ENCODE measurements around the gene THAP11. TPM values are rescaled to one million over a fixed set of nuclear protein-coding genes. Genes with fewer than 3 reads are reported as not detected.
"Not testable (repeated sequence)": the region's sequence is repeated elsewhere in the genome, so short reads cannot be mapped to it uniquely, and the experiment has no call there.

Gene THAP11
- total RNA-seq, 6 experiments from 2014 or later, result 8.9 to 23.9 (median 11.7) TPM

- Histone ChIP-seq H3K9me3 (no peaks in the 10 kb centered on the region), H3K4me1 (peaks cover 0 to 9% (median 3%) of the 10 kb centered on the region in 4 donors), H3K36me3 (peaks cover 0 to 18% (median 5%) of the 10 kb centered on the region in 4 donors), H3K27me3 (no peaks in the 10 kb centered on the region), H3K27ac (no peak overlapping the region), H3K4me3 (no peak overlapping the region)
- intact Hi-C loops (cut with DNase I), result loop anchor here in 1 of 2 donors (10.0 kb wide), 1 partner anchor 96 kb away; no protein-coding TSS in a partner anchor
- TF ChIP-seq CTCF (IDR thresholded peaks at IDR 0.05) (no peak), POLR2A (IDR thresholded peaks at IDR 0.05) (no peak)
- no peak for ATAC-seq
- WGBS (ENCODE audit: insufficient coverage, low coverage, low lambda C conversion rate, missing lambda C conversion rate), result no CpG with 5 or more reads among the region's 4 CpGs
- DNase-seq, result no peak
These were observed 13.5 kb upstream of the THAP11 start for GRCh38 chr16:67828651-67829050.

GRCh38 chr16:67833030-67833414 lies 9.1 kb upstream of the THAP11 start:
- 0% methylated on average over 3 of the region's 3 CpGs for WGBS (ENCODE audit: insufficient coverage, low coverage, low lambda C conversion rate, missing lambda C conversion rate)
- intact Hi-C loops (cut with DNase I), result no loop called here
- H3K27ac ChIP-seq, result peak overlapping the region in 2 of 3 donors; percentile 37 to 57

GRCh38 chr16:67833415-67834241 lies 8.5 kb upstream of the THAP11 start:
- peaks cover 0 to 12% (median 3%) of the 10 kb centered on the region in 4 donors for H3K4me1 ChIP-seq
- DNase-seq (peak; percentile 92 to 94 (median 93)), ATAC-seq (peak; percentile 97 to 100 (median 99))
- H3K9me3 ChIP-seq, result no peaks in the 10 kb centered on the region
- intact Hi-C loops (cut with DNase I), result no loop called here
- H3K27me3 ChIP-seq, result no peaks in the 10 kb centered on the region
- peaks cover 0 to 18% (median 5%) of the 10 kb centered on the region in 4 donors for H3K36me3 ChIP-seq
- TF ChIP-seq POLR2A (IDR thresholded peaks at IDR 0.05), result peak; percentile 68
- TF ChIP-seq CTCF (IDR thresholded peaks at IDR 0.05), result no peak
- peak overlapping the region; percentile 76 to 94 (median 85) for H3K4me3 ChIP-seq
- 3% methylated on average over 12 of the region's 49 CpGs for WGBS (ENCODE audit: insufficient coverage, low coverage, low lambda C conversion rate, missing lambda C conversion rate)
- H3K27ac ChIP-seq, result peak overlapping the region in 2 of 3 donors; percentile 37 to 57

More at GRCh38 chr16:67833030-67833414, 9.1 kb upstream of the THAP11 start:
- H3K36me3 ChIP-seq, result peaks cover 0 to 18% (median 5%) of the 10 kb centered on the region in 4 donors
- H3K4me1 ChIP-seq, result peaks cover 0 to 12% (median 3%) of the 10 kb centered on the region in 4 donors
- no peaks in the 10 kb centered on the region for H3K27me3 ChIP-seq
- H3K4me3 ChIP-seq, result peak overlapping the region; percentile 76 to 94 (median 85)
- ATAC-seq (peak in 1 of 4 donors; percentile 13), DNase-seq (no peak)
- TF ChIP-seq CTCF (IDR thresholded peaks at IDR 0.05) (no peak), POLR2A (IDR thresholded peaks at IDR 0.05) (no peak)
- no peaks in the 10 kb centered on the region for H3K9me3 ChIP-seq

GRCh38 chr16:67834242-67834614 lies 7.9 kb upstream of the THAP11 start:
- no peak for ATAC-seq

GRCh38 chr16:67837190-67837589 lies 4.9 kb upstream of the THAP11 start:
- H3K4me3 ChIP-seq; H3K9me3 ChIP-seq; DNase-seq; intact Hi-C loops (cut with DNase I); H3K27ac ChIP-seq; ATAC-seq; H3K27me3 ChIP-seq; H3K36me3 ChIP-seq: not testable (repeated sequence)
- peaks cover 0 to 16% (median 3%) of the 10 kb centered on the region in 4 donors for H3K4me1 ChIP-seq
- 83% methylated on average over 5 of the region's 10 CpGs for WGBS (ENCODE audit: insufficient coverage, low coverage, low lambda C conversion rate, missing lambda C conversion rate)

More at GRCh38 chr16:67834242-67834614, 7.9 kb upstream of the THAP11 start:
- peaks cover 0 to 12% (median 3%) of the 10 kb centered on the region in 4 donors for H3K4me1 ChIP-seq
- intact Hi-C loops (cut with DNase I), result no loop called here
- peak overlapping the region in 1 of 3 donors; percentile 37 for H3K27ac ChIP-seq
- peaks cover 0 to 16% (median 5%) of the 10 kb centered on the region in 4 donors for H3K36me3 ChIP-seq
- H3K27me3 ChIP-seq, result no peaks in the 10 kb centered on the region
- H3K9me3 ChIP-seq, result no peaks in the 10 kb centered on the region
- no peak for DNase-seq
- no peak for TF ChIP-seq POLR2A (IDR thresholded peaks at IDR 0.05)
- TF ChIP-seq CTCF (IDR thresholded peaks at IDR 0.05), result no peak
- 79% methylated on average over 10 of the region's 10 CpGs for WGBS (ENCODE audit: insufficient coverage, low coverage, low lambda C conversion rate, missing lambda C conversion rate)
- peak overlapping the region; percentile 76 to 94 (median 85) for H3K4me3 ChIP-seq
